K562 (cell line): Measurements from ENCODE around the gene SPDEF.

Source experiments
- BRCA1 ChIP-seq, 2 experiments: fragments of 450-650 bp in 1 of 2; sonication (generic) in 1 of 2; formaldehyde crosslinking in 1 of 2; IDR thresholded peaks; 2 replicates each; pipeline versions ENCODE4 v1.5.0 to v1.6.1; 2017 to 2020; ENCODE audit warnings: mild to moderate bottlenecking in 1 of 2, missing genetic modification reagents in 1 of 2
- CBFB ChIP-seq: sonication (generic); formaldehyde crosslinking; IDR thresholded peaks from 2 replicates; pipeline ENCODE4 v1.4.0; 2020; ENCODE audit warnings: mild to moderate bottlenecking, missing genetic modification reagents
- PRPF4 ChIP-seq: fragments of 200-400 bp; formaldehyde crosslinking; IDR thresholded peaks from one replicate; pipeline ENCODE4 v1.6.1; 2017; ENCODE audit warnings: low read length, low read depth, mild to moderate bottlenecking; ENCODE audit not compliant: insufficient read depth, poor library complexity, severe bottlenecking
- RFX1 ChIP-seq: fragments of 450-650 bp; IDR thresholded peaks from 2 replicates; pipeline ENCODE4 v1.6.1; 2016; ENCODE audit warnings: mild to moderate bottlenecking, moderate library complexity
- SP1 ChIP-seq: sonication (generic); formaldehyde crosslinking; IDR thresholded peaks from 2 replicates; pipeline ENCODE4 v1.8.1; 2022; ENCODE audit warnings: mild to moderate bottlenecking, missing genetic modification reagents
- TAF1 ChIP-seq: IDR thresholded peaks from 2 replicates; pipeline ENCODE4 v1.6.1; 2011; ENCODE audit warnings: mild to moderate bottlenecking, low read length, moderate library complexity; ENCODE audit not compliant: insufficient read depth, control insufficient read depth, severe bottlenecking; ENCODE audit errors: extremely low read depth
- TEAD2 ChIP-seq: fragments of 450-650 bp; IDR thresholded peaks from 2 replicates; pipeline ENCODE4 v1.6.1; 2016; ENCODE audit warnings: missing genetic modification characterization, control low read depth, missing compliant biosample characterization
- TOE1 ChIP-seq, 2 experiments: fragments of 450-650 bp in 1 of 2; sonication (generic) in 1 of 2; formaldehyde crosslinking in 1 of 2; IDR thresholded peaks; 2 replicates each; pipeline versions ENCODE4 v1.7.1 to v1.8.0; 2016 to 2022; ENCODE audit warnings: borderline replicate concordance in 2 of 2, mild to moderate bottlenecking in 2 of 2, antibody characterized with exemption in 1 of 2, inconsistent platforms in 1 of 2, low read depth in 1 of 2, missing genetic modification reagents in 1 of 2, moderate library complexity in 1 of 2
- ZBED1 ChIP-seq: IDR thresholded peaks from 2 replicates; pipeline ENCODE4 v1.6.1; 2014
- ZBTB8A ChIP-seq: fragments of 450-650 bp; IDR thresholded peaks from 2 replicates; pipeline ENCODE4 v1.6.1; 2018; ENCODE audit warnings: mild to moderate bottlenecking, moderate library complexity; ENCODE audit not compliant: partially characterized antibody
- TF ChIP-seq, protein P1 (sequence below), 3 experiments: IDR thresholded peaks in 2 of 3; conservative IDR thresholded peaks in 1 of 3; 2 replicates each; pipeline ENCODE4 v1.5.1; 2011 to 2012; ENCODE audit warnings: low read length in 3 of 3, mild to moderate bottlenecking in 3 of 3, control low read depth in 2 of 3, improper control_type of control experiment in 1 of 3, inconsistent platforms in 1 of 3, low read depth in 1 of 3, mixed read lengths in 1 of 3, moderate library complexity in 1 of 3; ENCODE audit not compliant: insufficient read depth in 2 of 3

DNA sequence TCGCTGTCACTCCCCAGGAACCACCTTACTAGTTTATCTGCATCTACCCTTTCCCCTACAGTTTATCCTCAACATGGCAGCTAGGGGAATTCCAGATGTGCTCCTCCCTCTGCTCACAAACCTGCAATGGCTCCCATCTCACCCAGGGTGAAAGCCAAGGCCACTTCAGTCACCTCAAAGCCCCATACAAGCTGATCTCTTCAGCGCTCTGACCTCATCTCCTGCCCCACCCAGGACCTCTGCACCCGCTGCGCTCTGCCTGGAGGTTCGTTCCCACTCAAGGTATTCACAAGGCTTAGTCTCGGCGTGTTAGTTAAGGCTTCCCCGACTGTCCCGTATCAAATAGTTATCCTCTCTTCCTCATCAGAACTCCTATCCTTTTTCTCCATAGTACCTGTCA, 28.6 kb upstream of the SPDEF start:
- TF ChIP-seq, protein P1, sequence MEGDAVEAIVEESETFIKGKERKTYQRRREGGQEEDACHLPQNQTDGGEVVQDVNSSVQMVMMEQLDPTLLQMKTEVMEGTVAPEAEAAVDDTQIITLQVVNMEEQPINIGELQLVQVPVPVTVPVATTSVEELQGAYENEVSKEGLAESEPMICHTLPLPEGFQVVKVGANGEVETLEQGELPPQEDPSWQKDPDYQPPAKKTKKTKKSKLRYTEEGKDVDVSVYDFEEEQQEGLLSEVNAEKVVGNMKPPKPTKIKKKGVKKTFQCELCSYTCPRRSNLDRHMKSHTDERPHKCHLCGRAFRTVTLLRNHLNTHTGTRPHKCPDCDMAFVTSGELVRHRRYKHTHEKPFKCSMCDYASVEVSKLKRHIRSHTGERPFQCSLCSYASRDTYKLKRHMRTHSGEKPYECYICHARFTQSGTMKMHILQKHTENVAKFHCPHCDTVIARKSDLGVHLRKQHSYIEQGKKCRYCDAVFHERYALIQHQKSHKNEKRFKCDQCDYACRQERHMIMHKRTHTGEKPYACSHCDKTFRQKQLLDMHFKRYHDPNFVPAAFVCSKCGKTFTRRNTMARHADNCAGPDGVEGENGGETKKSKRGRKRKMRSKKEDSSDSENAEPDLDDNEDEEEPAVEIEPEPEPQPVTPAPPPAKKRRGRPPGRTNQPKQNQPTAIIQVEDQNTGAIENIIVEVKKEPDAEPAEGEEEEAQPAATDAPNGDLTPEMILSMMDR (IDR thresholded peaks at IDR 0.05 in 2 of 3, conservative IDR thresholded peaks at IDR 0.05 in 1 of 3; ENCODE audit: insufficient read depth in 2 of 3, low read depth in 1 of 3, low read length in 3 of 3), result no peak
- TF ChIP-seq TOE1 (IDR thresholded peaks at IDR 0.05; ENCODE audit: borderline replicate concordance), result no peak
- TF ChIP-seq TOE1 (CRISPR knock-in tag; IDR thresholded peaks at IDR 0.05; ENCODE audit: borderline replicate concordance, low read depth), result no peak
- TF ChIP-seq ZBED1, result no peak
- TF ChIP-seq SP1 (CRISPR knock-in tag), result no peak
- TF ChIP-seq ZBTB8A, result no peak
- no peak for TF ChIP-seq CBFB
- no peak for TF ChIP-seq PRPF4
- TF ChIP-seq RFX1, result no peak
- no peak for TF ChIP-seq TAF1
- TF ChIP-seq BRCA1 (IDR thresholded peaks at IDR 0.05), result no peak
- TF ChIP-seq BRCA1 (CRISPR knock-in tag; IDR thresholded peaks at IDR 0.05), result no peak
- TF ChIP-seq TEAD2, result no peak
